ENCODE data around the gene CBX5.

DNA sequence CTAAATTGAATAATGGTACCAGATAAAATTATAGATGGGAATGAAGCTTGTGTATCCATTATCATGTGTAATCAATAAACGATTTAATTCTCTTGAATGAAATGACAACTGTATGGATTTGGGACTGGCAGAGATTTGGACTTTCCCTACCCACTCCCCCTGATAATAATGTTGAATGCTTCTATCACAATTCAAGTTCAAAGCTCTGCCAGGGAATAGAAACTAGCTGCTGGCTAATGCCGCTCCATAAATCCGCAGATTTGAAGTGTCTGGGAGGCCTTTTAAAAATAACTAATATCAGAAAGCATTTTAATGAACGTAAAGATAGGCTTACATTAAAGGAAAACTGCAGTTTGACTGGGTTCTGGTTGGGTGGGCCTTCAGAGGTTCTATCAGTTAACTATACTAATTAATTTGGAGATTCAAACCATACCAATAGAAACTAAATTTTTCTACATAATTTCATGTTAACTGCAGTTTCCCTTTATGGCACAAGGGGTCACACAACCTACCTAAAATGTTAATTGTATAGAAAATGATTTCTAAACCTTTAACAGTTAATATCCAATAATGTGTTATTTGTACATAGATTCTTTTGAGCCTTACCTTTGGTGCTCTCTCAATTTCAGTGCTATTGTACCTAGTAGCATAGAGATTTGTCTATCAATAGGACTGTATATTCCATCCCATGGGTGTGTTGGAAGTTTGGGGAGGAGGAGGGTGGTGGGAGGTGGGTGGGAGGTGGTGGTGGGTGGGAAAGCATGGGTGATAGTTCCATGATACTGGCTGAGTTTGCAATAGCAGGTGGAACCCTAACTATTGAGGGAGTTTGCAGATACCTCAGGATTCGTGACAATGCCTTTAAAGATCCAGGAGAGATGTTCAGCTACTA is 5.5 kb upstream of the CBX5 start:
- TF ChIP-seq, protein P1, sequence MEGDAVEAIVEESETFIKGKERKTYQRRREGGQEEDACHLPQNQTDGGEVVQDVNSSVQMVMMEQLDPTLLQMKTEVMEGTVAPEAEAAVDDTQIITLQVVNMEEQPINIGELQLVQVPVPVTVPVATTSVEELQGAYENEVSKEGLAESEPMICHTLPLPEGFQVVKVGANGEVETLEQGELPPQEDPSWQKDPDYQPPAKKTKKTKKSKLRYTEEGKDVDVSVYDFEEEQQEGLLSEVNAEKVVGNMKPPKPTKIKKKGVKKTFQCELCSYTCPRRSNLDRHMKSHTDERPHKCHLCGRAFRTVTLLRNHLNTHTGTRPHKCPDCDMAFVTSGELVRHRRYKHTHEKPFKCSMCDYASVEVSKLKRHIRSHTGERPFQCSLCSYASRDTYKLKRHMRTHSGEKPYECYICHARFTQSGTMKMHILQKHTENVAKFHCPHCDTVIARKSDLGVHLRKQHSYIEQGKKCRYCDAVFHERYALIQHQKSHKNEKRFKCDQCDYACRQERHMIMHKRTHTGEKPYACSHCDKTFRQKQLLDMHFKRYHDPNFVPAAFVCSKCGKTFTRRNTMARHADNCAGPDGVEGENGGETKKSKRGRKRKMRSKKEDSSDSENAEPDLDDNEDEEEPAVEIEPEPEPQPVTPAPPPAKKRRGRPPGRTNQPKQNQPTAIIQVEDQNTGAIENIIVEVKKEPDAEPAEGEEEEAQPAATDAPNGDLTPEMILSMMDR (IDR thresholded peaks at IDR 0.05 in 2 of 3, conservative IDR thresholded peaks at IDR 0.05 in 1 of 3; ENCODE audit: insufficient read depth in 2 of 3, low read depth in 1 of 3, low read length in 3 of 3) = peak in 1 of 3 experiments; percentile 33; a peak in 2 of 6 replicates
- no peak for TF ChIP-seq ZNF12 (CRISPR knock-in tag; IDR thresholded peaks at IDR 0.05)
- TF ChIP-seq ARID2 (IDR thresholded peaks at IDR 0.05) = no peak
- TF ChIP-seq POLR2AphosphoS5 (IDR thresholded peaks at IDR 0.05; ENCODE audit: control insufficient read depth, insufficient read depth, low read depth, low read length) = no peak; the same call in 1 of the 2 replicates
- TF ChIP-seq, protein P2, sequence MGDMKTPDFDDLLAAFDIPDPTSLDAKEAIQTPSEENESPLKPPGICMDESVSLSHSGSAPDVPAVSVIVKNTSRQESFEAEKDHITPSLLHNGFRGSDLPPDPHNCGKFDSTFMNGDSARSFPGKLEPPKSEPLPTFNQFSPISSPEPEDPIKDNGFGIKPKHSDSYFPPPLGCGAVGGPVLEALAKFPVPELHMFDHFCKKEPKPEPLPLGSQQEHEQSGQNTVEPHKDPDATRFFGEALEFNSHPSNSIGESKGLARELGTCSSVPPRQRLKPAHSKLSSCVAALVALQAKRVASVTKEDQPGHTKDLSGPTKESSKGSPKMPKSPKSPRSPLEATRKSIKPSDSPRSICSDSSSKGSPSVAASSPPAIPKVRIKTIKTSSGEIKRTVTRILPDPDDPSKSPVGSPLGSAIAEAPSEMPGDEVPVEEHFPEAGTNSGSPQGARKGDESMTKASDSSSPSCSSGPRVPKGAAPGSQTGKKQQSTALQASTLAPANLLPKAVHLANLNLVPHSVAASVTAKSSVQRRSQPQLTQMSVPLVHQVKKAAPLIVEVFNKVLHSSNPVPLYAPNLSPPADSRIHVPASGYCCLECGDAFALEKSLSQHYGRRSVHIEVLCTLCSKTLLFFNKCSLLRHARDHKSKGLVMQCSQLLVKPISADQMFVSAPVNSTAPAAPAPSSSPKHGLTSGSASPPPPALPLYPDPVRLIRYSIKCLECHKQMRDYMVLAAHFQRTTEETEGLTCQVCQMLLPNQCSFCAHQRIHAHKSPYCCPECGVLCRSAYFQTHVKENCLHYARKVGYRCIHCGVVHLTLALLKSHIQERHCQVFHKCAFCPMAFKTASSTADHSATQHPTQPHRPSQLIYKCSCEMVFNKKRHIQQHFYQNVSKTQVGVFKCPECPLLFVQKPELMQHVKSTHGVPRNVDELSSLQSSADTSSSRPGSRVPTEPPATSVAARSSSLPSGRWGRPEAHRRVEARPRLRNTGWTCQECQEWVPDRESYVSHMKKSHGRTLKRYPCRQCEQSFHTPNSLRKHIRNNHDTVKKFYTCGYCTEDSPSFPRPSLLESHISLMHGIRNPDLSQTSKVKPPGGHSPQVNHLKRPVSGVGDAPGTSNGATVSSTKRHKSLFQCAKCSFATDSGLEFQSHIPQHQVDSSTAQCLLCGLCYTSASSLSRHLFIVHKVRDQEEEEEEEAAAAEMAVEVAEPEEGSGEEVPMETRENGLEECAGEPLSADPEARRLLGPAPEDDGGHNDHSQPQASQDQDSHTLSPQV (IDR thresholded peaks at IDR 0.05) = no peak
- TF ChIP-seq CEBPB (tag; IDR thresholded peaks at IDR 0.05) = no peak
- TF ChIP-seq ZSCAN29 (IDR thresholded peaks at IDR 0.05) = no peak
- no peak for TF ChIP-seq ZNF274 (IDR thresholded peaks at IDR 0.05; ENCODE audit: borderline replicate concordance, low read depth, low read length)
- peak; percentile 12 for TF ChIP-seq POLR2A (conservative IDR thresholded peaks at IDR 0.05)
- TF ChIP-seq U2AF2 (optimal IDR thresholded peaks at IDR 0.05; ENCODE audit: low read depth, low read length) = no peak
- TF ChIP-seq CBX2 (IDR thresholded peaks at IDR 0.05; ENCODE audit: insufficient read depth, low read length, poor library complexity, severe bottlenecking) = no peak
- no peak for TF ChIP-seq ZZZ3 (IDR thresholded peaks at IDR 0.05)
- no peak for TF ChIP-seq BDP1 (IDR thresholded peaks at IDR 0.05; ENCODE audit: insufficient read depth, insufficient read length)
- TF ChIP-seq POLR2AphosphoS2 (IDR thresholded peaks at IDR 0.05; ENCODE audit: low read length) = no peak
